Adipocyte (in vitro differentiated cells): ENCODE results near the gene OVOL1.

Source experiments
- DNase-seq: peaks from one replicate; pipeline ENCODE4 v3.0.0-alpha.2; 2015; ENCODE audit warnings: low read depth
- H3K27me3 ChIP-seq: replicated peaks from 2 replicates; pipeline ENCODE4 v1.7.0; 2013; ENCODE audit warnings: mild to moderate bottlenecking, low read length, moderate library complexity; ENCODE audit not compliant: control insufficient read depth, insufficient read depth
- H3K36me3 ChIP-seq: 2 replicates; pipeline ENCODE4 v1.7.0; 2013; ENCODE audit warnings: low read length, mild to moderate bottlenecking, moderate library complexity; ENCODE audit not compliant: control insufficient read depth, insufficient read depth, severe bottlenecking
- H3K4me1 ChIP-seq: 2 replicates; pipeline ENCODE4 v1.7.0; 2013; ENCODE audit warnings: mild to moderate bottlenecking, low read length, moderate library complexity; ENCODE audit not compliant: control insufficient read depth, insufficient read depth
- H3K4me3 ChIP-seq: 2 replicates; pipeline ENCODE4 v1.7.0; 2013; ENCODE audit warnings: mild to moderate bottlenecking, low read length, moderate library complexity
- H3K9ac ChIP-seq: 2 replicates; pipeline ENCODE4 v1.7.0; 2013; ENCODE audit warnings: mild to moderate bottlenecking, low read length, moderate library complexity
- H3K9me3 ChIP-seq: 2 replicates; pipeline ENCODE4 v1.7.0; 2013; ENCODE audit warnings: mild to moderate bottlenecking, low read length, moderate library complexity; ENCODE audit not compliant: control insufficient read depth

The OVOL1 gene

GRCh38 chr11:65786008-65786785 is 666 bp upstream of the OVOL1 start:
- no peaks in the 10 kb centered on the region for H3K36me3 ChIP-seq
- H3K4me1 ChIP-seq, result peaks cover 5% of the 10 kb centered on the region
- no peak overlapping the region for H3K4me3 ChIP-seq
- no peak overlapping the region for H3K9ac ChIP-seq
- no peaks in the 10 kb centered on the region for H3K9me3 ChIP-seq
- peak; percentile 12 for DNase-seq
- H3K27me3 ChIP-seq, result peaks cover 24% of the 10 kb centered on the region

- Histone ChIP-seq H3K4me3 (no peak overlapping the region), H3K36me3 (no peaks in the 10 kb centered on the region), H3K9me3 (no peaks in the 10 kb centered on the region), H3K27me3 (peaks cover 28% of the 10 kb centered on the region), H3K9ac (no peak overlapping the region), H3K4me1 (peaks cover 5% of the 10 kb centered on the region)
- no peak for DNase-seq
These were observed 1.1 kb downstream of the OVOL1 start for GRCh38 chr11:65787649-65788622.

GRCh38 chr11:65788821-65789220 is 2.0 kb downstream of the OVOL1 start:
- no peaks in the 10 kb centered on the region for H3K36me3 ChIP-seq
- peaks cover 36% of the 10 kb centered on the region for H3K27me3 ChIP-seq
- H3K9ac ChIP-seq, result no peak overlapping the region
- H3K4me3 ChIP-seq, result no peak overlapping the region
- H3K9me3 ChIP-seq, result no peaks in the 10 kb centered on the region
- peaks cover 5% of the 10 kb centered on the region for H3K4me1 ChIP-seq
- no peak for DNase-seq

- Histone ChIP-seq H3K4me3 (no peak overlapping the region), H3K9ac (no peak overlapping the region), H3K9me3 (no peaks in the 10 kb centered on the region), H3K36me3 (no peaks in the 10 kb centered on the region), H3K4me1 (peaks cover 5% of the 10 kb centered on the region), H3K27me3 (peaks cover 43% of the 10 kb centered on the region)
- DNase-seq, result no peak
These were observed 2.6 kb downstream of the OVOL1 start for GRCh38 chr11:65789230-65790103.

- no peaks in the 10 kb centered on the region for H3K36me3 ChIP-seq
- no peak overlapping the region for H3K9ac ChIP-seq
- peaks cover 46% of the 10 kb centered on the region for H3K27me3 ChIP-seq
- no peaks in the 10 kb centered on the region for H3K9me3 ChIP-seq
- no peak for DNase-seq
- peaks cover 5% of the 10 kb centered on the region for H3K4me1 ChIP-seq
- no peak overlapping the region for H3K4me3 ChIP-seq
These were observed 3.4 kb downstream of the OVOL1 start for GRCh38 chr11:65790104-65790901.

GRCh38 chr11:65790902-65791650 is 4.2 kb downstream of the OVOL1 start:
- Histone ChIP-seq H3K4me1 (peaks cover 5% of the 10 kb centered on the region), H3K9ac (no peak overlapping the region), H3K36me3 (no peaks in the 10 kb centered on the region), H3K27me3 (peaks cover 41% of the 10 kb centered on the region), H3K4me3 (no peak overlapping the region), H3K9me3 (no peaks in the 10 kb centered on the region)
- no peak for DNase-seq

GRCh38 chr11:65791719-65792213 is 4.9 kb downstream of the OVOL1 start:
- Histone ChIP-seq H3K9ac (no peak overlapping the region), H3K4me1 (peaks cover 5% of the 10 kb centered on the region), H3K36me3 (no peaks in the 10 kb centered on the region), H3K27me3 (peaks cover 40% of the 10 kb centered on the region), H3K4me3 (no peak overlapping the region), H3K9me3 (no peaks in the 10 kb centered on the region)
- DNase-seq, result no peak

GRCh38 chr11:65792456-65792855 is 5.6 kb downstream of the OVOL1 start:
- Histone ChIP-seq H3K4me1 (peaks cover 5% of the 10 kb centered on the region), H3K9me3 (no peaks in the 10 kb centered on the region), H3K4me3 (no peak overlapping the region), H3K9ac (no peak overlapping the region), H3K27me3 (peaks cover 46% of the 10 kb centered on the region), H3K36me3 (no peaks in the 10 kb centered on the region)
- DNase-seq, result no peak

- H3K36me3 ChIP-seq, result no peaks in the 10 kb centered on the region
These were observed 6.3 kb downstream of the OVOL1 start for GRCh38 chr11:65793144-65793581.

More at GRCh38 chr11:65793144-65793581, 6.3 kb downstream of the OVOL1 start:
- Histone ChIP-seq H3K4me1 (peaks cover 2% of the 10 kb centered on the region), H3K9ac (no peak overlapping the region), H3K27me3 (peaks cover 51% of the 10 kb centered on the region), H3K9me3 (no peaks in the 10 kb centered on the region), H3K4me3 (no peak overlapping the region)
- no peak for DNase-seq
